ENCODE measurements around the gene CLEC10A. TPM values are rescaled to one million over a fixed set of nuclear protein-coding genes. Genes with fewer than 3 reads are reported as not detected.
"Not testable (repeated sequence)": the region's sequence is repeated elsewhere in the genome, so short reads cannot be mapped to it uniquely, and the experiment has no call there.

CLEC10A gene
- total RNA-seq, 1 donor from 2014 or later, result not detected

GRCh38 chr17:7058831-7059447 is 21.1 kb downstream of the CLEC10A start:
- H3K27ac Mint-ChIP-seq (ENCODE audit: unreplicated experiment), result peak overlapping the region; percentile 42

GRCh38 chr17:7056386-7056785 is 23.7 kb downstream of the CLEC10A start:
- FAIRE-seq, result no peak
- H2AFZ ChIP-seq (ENCODE audit: low read depth, low read length), result no peak overlapping the region

More at GRCh38 chr17:7058831-7059447, 21.1 kb downstream of the CLEC10A start:
- Histone ChIP-seq H3K4me2 (ENCODE audit: low read length) (peak overlapping the region; percentile 60), H3K9me3 (ENCODE audit: insufficient read depth, low read depth, low read length) (no peaks in the 10 kb centered on the region), H3K9ac (ENCODE audit: low read length) (peak overlapping the region; percentile 23), H3K4me1 (ENCODE audit: insufficient read depth, low read length) (peaks cover 26% of the 10 kb centered on the region), H3K36me3 (ENCODE audit: insufficient read depth, low read length) (no peaks in the 10 kb centered on the region), H3K27me3 (ENCODE audit: insufficient read depth, low read length) (peaks cover under 1% of the 10 kb centered on the region), H4K20me1 (ENCODE audit: insufficient read depth, low read length) (no peaks in the 10 kb centered on the region), H3K79me2 (ENCODE audit: insufficient read depth, low read length) (no peaks in the 10 kb centered on the region), H3K27ac (ENCODE audit: low read depth, low read length) (peak overlapping the region; percentile 41), H3K4me3 (ENCODE audit: insufficient read depth, low read depth, low read length) (no peak overlapping the region), H2AFZ (ENCODE audit: low read depth, low read length) (peak overlapping the region; percentile 58)
- DNase-seq (ENCODE audit: low read depth), result peak; percentile 53
- peaks cover 24% of the 10 kb centered on the region for H3K4me1 Mint-ChIP-seq (ENCODE audit: low read depth, unreplicated experiment)
- TF ChIP-seq EZH2 (IDR thresholded peaks at IDR 0.05; ENCODE audit: insufficient read depth, low read length) (no peak), CTCF (IDR thresholded peaks at IDR 0.05; ENCODE audit: insufficient read depth, low read depth, low read length) (no peak)
- no peaks in the 10 kb centered on the region for H3K9me3 Mint-ChIP-seq (ENCODE audit: unreplicated experiment)
- peak; percentile 47 for FAIRE-seq
- H3K4me3 Mint-ChIP-seq (ENCODE audit: unreplicated experiment), result peak overlapping the region; percentile 3
- H3K36me3 Mint-ChIP-seq (ENCODE audit: low read depth, unreplicated experiment), result no peaks in the 10 kb centered on the region
- peaks cover 3% of the 10 kb centered on the region for H3K27me3 Mint-ChIP-seq (ENCODE audit: low read depth, unreplicated experiment)

GRCh38 chr17:7050583-7050982 is 29.5 kb downstream of the CLEC10A start:
- peaks cover 27% of the 10 kb centered on the region for H3K27me3 Mint-ChIP-seq (ENCODE audit: low read depth, unreplicated experiment)
- not testable (repeated sequence) for H4K20me1 ChIP-seq (ENCODE audit: insufficient read depth, low read length); H3K4me3 ChIP-seq (ENCODE audit: insufficient read depth, low read depth, low read length); H3K4me3 Mint-ChIP-seq (ENCODE audit: unreplicated experiment); H3K9me3 ChIP-seq (ENCODE audit: insufficient read depth, low read depth, low read length); H3K79me2 ChIP-seq (ENCODE audit: insufficient read depth, low read length); H3K27ac ChIP-seq (ENCODE audit: low read depth, low read length); H3K36me3 Mint-ChIP-seq (ENCODE audit: low read depth, unreplicated experiment); H3K27ac Mint-ChIP-seq (ENCODE audit: unreplicated experiment); H3K36me3 ChIP-seq (ENCODE audit: insufficient read depth, low read length); H2AFZ ChIP-seq (ENCODE audit: low read depth, low read length); H3K9me3 Mint-ChIP-seq (ENCODE audit: unreplicated experiment); H3K9ac ChIP-seq (ENCODE audit: low read length); H3K4me1 ChIP-seq (ENCODE audit: insufficient read depth, low read length); H3K4me1 Mint-ChIP-seq (ENCODE audit: low read depth, unreplicated experiment); H3K27me3 ChIP-seq (ENCODE audit: insufficient read depth, low read length); DNase-seq (ENCODE audit: low read depth); FAIRE-seq; H3K4me2 ChIP-seq (ENCODE audit: low read length)

More at GRCh38 chr17:7056386-7056785, 23.7 kb downstream of the CLEC10A start:
- Histone ChIP-seq H3K79me2 (ENCODE audit: insufficient read depth, low read length) (no peaks in the 10 kb centered on the region), H3K4me2 (ENCODE audit: low read length) (no peak overlapping the region), H3K27ac (ENCODE audit: low read depth, low read length) (no peak overlapping the region), H4K20me1 (ENCODE audit: insufficient read depth, low read length) (no peaks in the 10 kb centered on the region), H3K27me3 (ENCODE audit: insufficient read depth, low read length) (peaks cover 3% of the 10 kb centered on the region), H3K4me1 (ENCODE audit: insufficient read depth, low read length) (peaks cover 16% of the 10 kb centered on the region), H3K4me3 (ENCODE audit: insufficient read depth, low read depth, low read length) (no peak overlapping the region), H3K36me3 (ENCODE audit: insufficient read depth, low read length) (no peaks in the 10 kb centered on the region), H3K9ac (ENCODE audit: low read length) (no peak overlapping the region), H3K9me3 (ENCODE audit: insufficient read depth, low read depth, low read length) (no peaks in the 10 kb centered on the region)
- Mint-ChIP-seq H3K27ac (ENCODE audit: unreplicated experiment) (no peak overlapping the region), H3K27me3 (ENCODE audit: low read depth, unreplicated experiment) (peaks cover 13% of the 10 kb centered on the region), H3K9me3 (ENCODE audit: unreplicated experiment) (no peaks in the 10 kb centered on the region), H3K36me3 (ENCODE audit: low read depth, unreplicated experiment) (no peaks in the 10 kb centered on the region), H3K4me3 (ENCODE audit: unreplicated experiment) (no peak overlapping the region), H3K4me1 (ENCODE audit: low read depth, unreplicated experiment) (peaks cover 11% of the 10 kb centered on the region)
- TF ChIP-seq CTCF (IDR thresholded peaks at IDR 0.05; ENCODE audit: insufficient read depth, low read depth, low read length), result no peak
- TF ChIP-seq EZH2 (IDR thresholded peaks at IDR 0.05; ENCODE audit: insufficient read depth, low read length), result no peak
- peak; percentile 31 for DNase-seq (ENCODE audit: low read depth)
